ENCODE results near the gene NAV3.
"Not testable (repeated sequence)": the region's sequence is repeated elsewhere in the genome, so short reads cannot be mapped to it uniquely, and the experiment has no call there.

The NAV3 gene

GRCh38 chr12:78101113-78101876 is 270.6 kb downstream of the NAV3 start:
- no peak for TF ChIP-seq CTCF (IDR thresholded peaks at IDR 0.05)
- no peak overlapping the region for H3K27ac ChIP-seq
- no peak for DNase-seq
- H3K9me3 ChIP-seq = no peaks in the 10 kb centered on the region
- H3K4me3 ChIP-seq = no peak overlapping the region
- no peaks in the 10 kb centered on the region for H3K36me3 ChIP-seq
- no peaks in the 10 kb centered on the region for H3K4me1 ChIP-seq
- intact Hi-C loops (cut with DNase I; ENCODE audit: low total_unique reads) = no loop called here
- no peaks in the 10 kb centered on the region for H3K27me3 ChIP-seq

- Histone ChIP-seq H3K36me3 (no peaks in the 10 kb centered on the region), H3K9me3 (no peaks in the 10 kb centered on the region), H3K27me3 (no peaks in the 10 kb centered on the region), H3K4me3 (no peak overlapping the region), H3K4me1 (no peaks in the 10 kb centered on the region), H3K27ac (no peak overlapping the region)
- intact Hi-C loops (cut with DNase I; ENCODE audit: low total_unique reads) = no loop called here
- no peak for DNase-seq
- no peak for TF ChIP-seq CTCF (IDR thresholded peaks at IDR 0.05)
Observed at GRCh38 chr12:78101946-78102635, 271.4 kb downstream of the NAV3 start.

DNA sequence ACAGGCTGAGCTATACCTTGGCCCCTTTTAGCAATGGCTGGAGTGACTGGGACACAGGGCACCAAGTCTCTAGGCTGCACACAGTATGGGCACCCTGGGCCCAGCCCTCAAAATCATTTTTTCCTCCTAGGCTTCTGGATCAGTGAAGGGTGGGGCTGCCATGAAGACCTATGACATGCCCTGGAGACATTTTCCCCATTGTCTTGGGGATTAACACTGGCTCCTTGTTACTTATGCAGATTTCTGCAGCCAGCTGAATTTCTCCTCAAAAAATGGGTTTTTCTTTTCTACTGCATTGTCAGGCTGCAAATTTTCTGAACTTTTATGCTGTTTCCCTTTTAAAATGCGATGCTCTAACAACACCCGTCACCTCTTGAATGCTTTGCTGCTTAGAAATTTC is 272.1 kb downstream of the NAV3 start:
- intact Hi-C loops (cut with DNase I; ENCODE audit: low total_unique reads); H3K4me1 ChIP-seq; H3K27me3 ChIP-seq; H3K36me3 ChIP-seq; H3K9me3 ChIP-seq; H3K4me3 ChIP-seq; DNase-seq; H3K27ac ChIP-seq: not testable (repeated sequence)

GRCh38 chr12:78115889-78116288 is 285.2 kb downstream of the NAV3 start:
- TF ChIP-seq CTCF (IDR thresholded peaks at IDR 0.05) = no peak
- Histone ChIP-seq H3K36me3 (no peaks in the 10 kb centered on the region), H3K4me3 (no peak overlapping the region), H3K9me3 (peaks cover 0 to 8% (median 6%) of the 10 kb centered on the region in 3 donors), H3K27ac (no peak overlapping the region), H3K4me1 (no peaks in the 10 kb centered on the region), H3K27me3 (no peaks in the 10 kb centered on the region)
- intact Hi-C loops (cut with DNase I; ENCODE audit: low total_unique reads) = no loop called here
- DNase-seq = no peak

- Histone ChIP-seq H3K36me3 (no peaks in the 10 kb centered on the region), H3K27ac (no peak overlapping the region), H3K9me3 (peaks cover 0 to 4% (median 0%) of the 10 kb centered on the region in 3 donors), H3K4me3 (no peak overlapping the region), H3K4me1 (no peaks in the 10 kb centered on the region), H3K27me3 (no peaks in the 10 kb centered on the region)
- TF ChIP-seq CTCF (IDR thresholded peaks at IDR 0.05) = no peak
- DNase-seq = no peak
- intact Hi-C loops (cut with DNase I; ENCODE audit: low total_unique reads) = no loop called here
Observed at GRCh38 chr12:78118036-78118435, 287.3 kb downstream of the NAV3 start.

- no peak for DNase-seq
- H3K9me3 ChIP-seq = peaks cover 0 to under 1% (median 0%) of the 10 kb centered on the region in 3 donors
- no peak overlapping the region for H3K4me3 ChIP-seq
- H3K4me1 ChIP-seq = no peaks in the 10 kb centered on the region
- no peaks in the 10 kb centered on the region for H3K27me3 ChIP-seq
- H3K36me3 ChIP-seq = no peaks in the 10 kb centered on the region
- no peak overlapping the region for H3K27ac ChIP-seq
- intact Hi-C loops (cut with DNase I; ENCODE audit: low total_unique reads) = no loop called here
- no peak for TF ChIP-seq CTCF (IDR thresholded peaks at IDR 0.05)
Observed at GRCh38 chr12:78118486-78118885, 287.8 kb downstream of the NAV3 start.
